Measurements from ENCODE around the gene DDRGK1. TPM values are rescaled to one million over a fixed set of nuclear protein-coding genes. Genes with fewer than 3 reads are reported as not detected.
A peak's percentile ranks its signal among the peaks of the same experiment; 100 is the strongest.
"Not testable (repeated sequence)": the region's sequence is repeated elsewhere in the genome, so short reads cannot be mapped to it uniquely, and the experiment has no call there.

Gene DDRGK1
- total RNA-seq, 2 donors from 2014 or later = 60.9 to 90.9 TPM

GRCh38 chr20:3222635-3223600 lies 18.4 kb upstream of the DDRGK1 start:
- ATAC-seq (ENCODE audit: insufficient number of reproducible peaks, low FRiP score, low read depth) = no peak
- Histone ChIP-seq H3K4me3 (no peak overlapping the region), H3K27me3 (replicated peaks; ENCODE audit: insufficient read depth) (no peaks in the 10 kb centered on the region), H3K36me3 (peaks cover 13% of the 10 kb centered on the region), H3K27ac (no peak overlapping the region), H3K9me3 (no peaks in the 10 kb centered on the region), H3K4me1 (ENCODE audit: control insufficient read depth in 1 of 2, low read depth in 2 of 2) (peaks cover 0 to 6% of the 10 kb centered on the region in 2 donors)
- no peak for DNase-seq (ENCODE audit: low spot score)
- no peak for TF ChIP-seq CTCF (IDR thresholded peaks at IDR 0.05)

- ATAC-seq (ENCODE audit: insufficient number of reproducible peaks, low FRiP score, low read depth) = no peak
- H3K36me3 ChIP-seq = peaks cover 13% of the 10 kb centered on the region
Measured at GRCh38 chr20:3221398-3222226, 17.1 kb upstream of the DDRGK1 start.

GRCh38 chr20:3218307-3218988 lies 14.0 kb upstream of the DDRGK1 start:
- H3K27ac ChIP-seq = no peak overlapping the region
- DNase-seq (ENCODE audit: low spot score) = no peak
- ATAC-seq (ENCODE audit: insufficient number of reproducible peaks, low FRiP score, low read depth) = no peak

More at GRCh38 chr20:3221398-3222226, 17.1 kb upstream of the DDRGK1 start:
- Histone ChIP-seq H3K27me3 (replicated peaks; ENCODE audit: insufficient read depth) (no peaks in the 10 kb centered on the region), H3K9me3 (no peaks in the 10 kb centered on the region), H3K27ac (no peak overlapping the region), H3K4me1 (ENCODE audit: control insufficient read depth in 1 of 2, low read depth in 2 of 2) (peaks cover 0 to 6% of the 10 kb centered on the region in 2 donors), H3K4me3 (no peak overlapping the region)
- TF ChIP-seq CTCF (IDR thresholded peaks at IDR 0.05) = no peak
- no peak for DNase-seq (ENCODE audit: low spot score)

GRCh38 chr20:3215359-3215917 lies 11.0 kb upstream of the DDRGK1 start:
- not testable (repeated sequence) for H3K27ac ChIP-seq; H3K9me3 ChIP-seq; H3K4me1 ChIP-seq (ENCODE audit: control insufficient read depth in 1 of 2, low read depth in 2 of 2); H3K4me3 ChIP-seq; H3K27me3 ChIP-seq (replicated peaks; ENCODE audit: insufficient read depth); DNase-seq (ENCODE audit: low spot score); ATAC-seq (ENCODE audit: insufficient number of reproducible peaks, low FRiP score, low read depth); H3K36me3 ChIP-seq

More at GRCh38 chr20:3218307-3218988, 14.0 kb upstream of the DDRGK1 start:
- Histone ChIP-seq H3K4me1 (ENCODE audit: control insufficient read depth in 1 of 2, low read depth in 2 of 2) (peaks cover 0 to 6% of the 10 kb centered on the region in 2 donors), H3K4me3 (no peak overlapping the region), H3K36me3 (peaks cover 11% of the 10 kb centered on the region), H3K9me3 (no peaks in the 10 kb centered on the region), H3K27me3 (replicated peaks; ENCODE audit: insufficient read depth) (no peaks in the 10 kb centered on the region)
- TF ChIP-seq CTCF (IDR thresholded peaks at IDR 0.05) = peak; percentile 89

GRCh38 chr20:3213226-3213625 lies 8.7 kb upstream of the DDRGK1 start:
- Histone ChIP-seq H3K27me3 (replicated peaks; ENCODE audit: insufficient read depth) (no peaks in the 10 kb centered on the region), H3K27ac (no peak overlapping the region), H3K4me1 (ENCODE audit: control insufficient read depth in 1 of 2, low read depth in 2 of 2) (peaks cover 9 to 15% of the 10 kb centered on the region in 2 donors), H3K4me3 (no peak overlapping the region), H3K36me3 (no peaks in the 10 kb centered on the region), H3K9me3 (no peaks in the 10 kb centered on the region)
- no peak for ATAC-seq (ENCODE audit: insufficient number of reproducible peaks, low FRiP score, low read depth)
- TF ChIP-seq CTCF (IDR thresholded peaks at IDR 0.05) = no peak
- no peak for DNase-seq (ENCODE audit: low spot score)
